Thyroid gland (tissue), 4 donors: Measurements from ENCODE around the gene YPEL2.

Source experiments
- POLR2A ChIP-seq, 2 donors: fragments of 450-650 bp; IDR thresholded peaks; one replicate each; pipeline ENCODE4 v1.6.1; 2017; ENCODE audit warnings: antibody characterized with exemption in 2 of 2, mild to moderate bottlenecking in 2 of 2, moderate library complexity in 1 of 2
- TF ChIP-seq, protein P1 (sequence below), 6 experiments: fragments of 200-600 bp in 3 of 6; fragments of 450-650 bp in 3 of 6; sonication (generic) in 3 of 6; IDR thresholded peaks; one replicate each; pipeline ENCODE4 v1.5.1; 2016 to 2019; ENCODE audit warnings: antibody characterized with exemption in 6 of 6, mild to moderate bottlenecking in 2 of 6, inconsistent platforms in 1 of 6, moderate library complexity in 1 of 6

DNA sequence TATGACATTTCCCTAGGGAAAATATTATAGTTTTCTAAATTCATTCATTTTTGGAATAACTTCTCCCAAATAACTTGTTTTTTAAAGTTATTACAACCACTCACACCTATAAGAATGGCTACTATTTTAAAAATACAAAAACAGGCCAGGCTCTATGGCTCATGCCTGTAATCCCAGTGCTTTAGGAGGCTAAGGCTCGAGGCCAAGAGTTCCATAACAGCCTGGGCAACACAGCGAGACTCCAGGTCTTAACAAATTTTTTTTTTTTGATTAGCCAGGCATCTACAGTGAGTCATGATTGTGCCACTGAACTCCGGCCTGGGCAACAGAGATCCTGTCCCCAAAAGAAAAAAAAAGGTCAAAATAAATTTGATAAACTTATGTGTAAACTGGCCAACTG is 43.6 kb upstream of the YPEL2 start:
- TF ChIP-seq, protein P1, sequence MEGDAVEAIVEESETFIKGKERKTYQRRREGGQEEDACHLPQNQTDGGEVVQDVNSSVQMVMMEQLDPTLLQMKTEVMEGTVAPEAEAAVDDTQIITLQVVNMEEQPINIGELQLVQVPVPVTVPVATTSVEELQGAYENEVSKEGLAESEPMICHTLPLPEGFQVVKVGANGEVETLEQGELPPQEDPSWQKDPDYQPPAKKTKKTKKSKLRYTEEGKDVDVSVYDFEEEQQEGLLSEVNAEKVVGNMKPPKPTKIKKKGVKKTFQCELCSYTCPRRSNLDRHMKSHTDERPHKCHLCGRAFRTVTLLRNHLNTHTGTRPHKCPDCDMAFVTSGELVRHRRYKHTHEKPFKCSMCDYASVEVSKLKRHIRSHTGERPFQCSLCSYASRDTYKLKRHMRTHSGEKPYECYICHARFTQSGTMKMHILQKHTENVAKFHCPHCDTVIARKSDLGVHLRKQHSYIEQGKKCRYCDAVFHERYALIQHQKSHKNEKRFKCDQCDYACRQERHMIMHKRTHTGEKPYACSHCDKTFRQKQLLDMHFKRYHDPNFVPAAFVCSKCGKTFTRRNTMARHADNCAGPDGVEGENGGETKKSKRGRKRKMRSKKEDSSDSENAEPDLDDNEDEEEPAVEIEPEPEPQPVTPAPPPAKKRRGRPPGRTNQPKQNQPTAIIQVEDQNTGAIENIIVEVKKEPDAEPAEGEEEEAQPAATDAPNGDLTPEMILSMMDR (IDR thresholded peaks at IDR 0.05), result no peak
- no peak for TF ChIP-seq POLR2A (IDR thresholded peaks at IDR 0.05)
